ENCODE results near the gene PEX6.

Gene PEX6

GRCh38 chr6:43019152-43019551 lies 40.2 kb upstream of the PEX6 start:
- no peak for TF ChIP-seq CTCF (IDR thresholded peaks at IDR 0.05; ENCODE audit: low read depth, low read length)
- H3K4me3 ChIP-seq (ENCODE audit: low read depth, low read length) = no peak overlapping the region

GRCh38 chr6:43016943-43017334 lies 38.0 kb upstream of the PEX6 start:
- H3K4me3 ChIP-seq (ENCODE audit: low read depth, low read length) = no peak overlapping the region
- no peak for TF ChIP-seq CTCF (IDR thresholded peaks at IDR 0.05; ENCODE audit: low read depth, low read length)

- no peak for TF ChIP-seq CTCF (IDR thresholded peaks at IDR 0.05; ENCODE audit: low read depth, low read length)
- H3K4me3 ChIP-seq (ENCODE audit: low read depth, low read length) = no peak overlapping the region
These were observed 37.4 kb upstream of the PEX6 start for GRCh38 chr6:43016176-43016942.

GRCh38 chr6:43014434-43014909 lies 35.5 kb upstream of the PEX6 start:
- peak overlapping the region; percentile 92 for H3K4me3 ChIP-seq (ENCODE audit: low read depth, low read length)
- no peak for TF ChIP-seq CTCF (IDR thresholded peaks at IDR 0.05; ENCODE audit: low read depth, low read length)

- peak within 1 kb of the TSS; percentile 92 for H3K4me3 ChIP-seq (ENCODE audit: low read depth, low read length)
- no peak for TF ChIP-seq CTCF (IDR thresholded peaks at IDR 0.05; ENCODE audit: low read depth, low read length)
These were observed 35.0 kb upstream of the PEX6 start, which contains the start of the genes KLHDC3 and MEA1 for GRCh38 chr6:43013843-43014433. Gene KLHDC3, plus strand, starts transcription at chr6:43014249. Its CDS starts 2,944 bp downstream, at chr6:43017193. Gene MEA1, minus strand, starts transcription at chr6:43013946. Its CDS starts 133 bp downstream, at chr6:43013813.

- TF ChIP-seq CTCF (IDR thresholded peaks at IDR 0.05; ENCODE audit: low read depth, low read length) = no peak
- peak overlapping the region; percentile 78 for H3K4me3 ChIP-seq (ENCODE audit: low read depth, low read length)
These were observed 34.3 kb upstream of the PEX6 start for GRCh38 chr6:43013097-43013842.
